GM21786 (cell line): Measurements from ENCODE around the gene ALDH1B1.

Source experiments
- ATAC-seq: cut with Tn5 transposase; IDR thresholded peaks from one replicate; pipeline ENCODE4 v1.9.1; 2021; ENCODE audit not compliant: unreplicated experiment

Gene ALDH1B1

GRCh38 chr9:38413283-38413682 lies 20.8 kb downstream of the ALDH1B1 start:
- no peak for ATAC-seq

- ATAC-seq, result no peak
Observed at GRCh38 chr9:38414040-38414723, 21.7 kb downstream of the ALDH1B1 start.

GRCh38 chr9:38415856-38416255 lies 23.4 kb downstream of the ALDH1B1 start:
- no peak for ATAC-seq

- ATAC-seq, result no peak
Observed at GRCh38 chr9:38416461-38416860, 24.0 kb downstream of the ALDH1B1 start.

- no peak for ATAC-seq
Observed at GRCh38 chr9:38417003-38417945, 24.8 kb downstream of the ALDH1B1 start.

- no peak for ATAC-seq
Observed at GRCh38 chr9:38418366-38418765, 25.9 kb downstream of the ALDH1B1 start.

- ATAC-seq, result no peak
Observed at GRCh38 chr9:38419181-38419580, 26.7 kb downstream of the ALDH1B1 start.

- ATAC-seq, result no peak
Observed at GRCh38 chr9:38421498-38422211, 29.2 kb downstream of the ALDH1B1 start.

- ATAC-seq, result no peak
Observed at GRCh38 chr9:38422555-38423260, 30.2 kb downstream of the ALDH1B1 start.

GRCh38 chr9:38423273-38423972 lies 30.9 kb downstream of the ALDH1B1 start:
- no peak for ATAC-seq

GRCh38 chr9:38423973-38424843 lies 31.7 kb downstream of the ALDH1B1 start, which contains the start of gene IGFBPL1:
Gene IGFBPL1 (minus strand): TSS chr9:38424454. CDS start chr9:38424424, 30 bp downstream.
- no peak for ATAC-seq

- no peak for ATAC-seq
Observed at GRCh38 chr9:38424918-38425317, 32.4 kb downstream of the ALDH1B1 start.

- ATAC-seq, result no peak
Observed at GRCh38 chr9:38428062-38428461, 35.6 kb downstream of the ALDH1B1 start.

- ATAC-seq, result no peak
Observed at GRCh38 chr9:38431116-38431515, 38.6 kb downstream of the ALDH1B1 start.

- ATAC-seq, result no peak
Observed at GRCh38 chr9:38432922-38433510, 40.5 kb downstream of the ALDH1B1 start.

- no peak for ATAC-seq
Observed at GRCh38 chr9:38434365-38434764, 41.9 kb downstream of the ALDH1B1 start.

GRCh38 chr9:38434853-38435252 lies 42.4 kb downstream of the ALDH1B1 start:
- ATAC-seq, result no peak

- ATAC-seq, result no peak
Observed at GRCh38 chr9:38435521-38435920, 43.0 kb downstream of the ALDH1B1 start.

- no peak for ATAC-seq
Observed at GRCh38 chr9:38436708-38437107, 44.2 kb downstream of the ALDH1B1 start.
